ENCODE results near the gene IL3RA.
"Not testable (repeated sequence)": the region's sequence is repeated elsewhere in the genome, so short reads cannot be mapped to it uniquely, and the experiment has no call there.

IL3RA gene

GRCh38 chrX:1398431-1399340 is 62.1 kb downstream of the IL3RA start:
- DNase-seq: no peak

DNA sequence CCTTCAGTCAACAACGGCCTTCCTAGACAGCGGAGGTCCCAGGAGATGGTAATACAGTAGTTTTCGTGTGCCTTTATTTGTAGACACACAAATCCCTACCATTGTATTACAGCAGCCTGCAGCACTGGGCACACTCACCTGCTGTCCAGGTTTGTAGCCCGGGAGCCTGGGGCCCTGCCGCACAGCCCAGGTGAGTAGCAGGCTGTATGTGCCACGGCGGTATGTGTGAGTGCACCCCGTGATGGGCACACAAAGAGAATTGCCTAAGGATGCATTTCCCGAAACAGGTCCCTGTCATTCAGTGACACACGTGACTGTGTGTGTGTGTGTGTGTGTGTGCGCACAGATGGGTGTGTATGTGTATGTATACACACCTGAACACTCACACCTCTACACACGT is 63.5 kb downstream of the IL3RA start:
- DNase-seq: no peak

- DNase-seq: no peak
Measured at GRCh38 chrX:1400742-1401471, 64.3 kb downstream of the IL3RA start.

GRCh38 chrX:1401611-1402430 is 65.2 kb downstream of the IL3RA start:
- DNase-seq: no peak

DNA sequence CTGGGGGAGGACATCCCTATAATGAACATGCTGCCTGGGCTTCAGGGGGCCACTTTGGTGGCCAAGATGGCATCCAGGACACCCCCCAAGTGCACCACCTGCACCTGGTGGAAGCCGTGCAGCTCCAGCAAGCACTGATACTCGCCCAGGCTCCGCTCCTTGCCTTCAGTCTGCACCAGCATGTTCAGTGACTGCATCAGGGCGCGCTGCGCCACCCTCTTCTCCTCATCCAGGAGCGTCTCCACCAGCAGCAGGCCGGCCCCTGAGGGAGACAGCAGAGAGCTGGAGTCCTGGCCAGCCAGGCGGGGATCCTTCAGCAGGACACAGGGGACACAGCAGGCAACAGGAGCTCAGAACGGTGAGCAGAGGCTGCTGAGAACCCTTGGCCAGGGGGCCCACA is 66.6 kb downstream of the IL3RA start:
- no peak for DNase-seq

DNA sequence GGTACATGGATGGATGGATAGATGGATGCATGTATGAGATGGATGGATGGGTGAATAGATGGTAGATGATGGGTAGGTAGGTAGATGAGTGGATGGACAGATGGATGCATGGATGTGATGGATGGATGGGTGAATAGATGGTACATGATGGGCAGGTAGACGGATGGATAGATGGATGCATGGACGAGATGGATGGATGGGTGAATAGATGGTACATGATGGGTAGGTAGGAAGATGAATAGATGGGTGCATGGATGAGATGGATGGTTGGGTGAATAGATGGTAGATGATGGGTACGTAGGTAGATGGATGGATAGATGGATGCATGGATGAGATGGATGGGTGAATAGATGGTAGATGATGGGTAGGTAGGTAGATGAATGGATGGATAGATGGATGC is 67.3 kb downstream of the IL3RA start:
- DNase-seq: not testable (repeated sequence)

GRCh38 chrX:1405769-1406168 is 69.2 kb downstream of the IL3RA start:
- DNase-seq: not testable (repeated sequence)

DNA sequence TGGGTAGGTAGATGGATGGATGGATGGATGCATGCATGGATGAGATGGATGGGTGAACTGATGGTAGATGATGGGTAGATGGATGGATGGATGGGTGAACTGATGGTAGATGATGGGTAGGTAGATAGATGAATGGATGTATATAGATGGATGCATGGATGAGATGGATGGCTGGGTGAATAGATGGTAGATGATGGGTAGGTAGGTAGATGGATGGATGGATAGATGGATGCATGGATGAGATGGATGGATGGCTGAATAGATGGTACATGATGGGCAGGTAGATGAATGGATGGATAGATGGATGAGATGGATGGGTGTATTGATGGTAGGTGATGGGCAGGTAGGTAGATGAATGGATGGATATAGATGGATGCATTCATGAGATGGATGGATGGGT is 70.5 kb downstream of the IL3RA start:
- DNase-seq: no peak

GRCh38 chrX:1411326-1411725 is 74.7 kb downstream of the IL3RA start:
- no peak for DNase-seq

- no peak for DNase-seq
Measured at GRCh38 chrX:1412551-1413161, 76.1 kb downstream of the IL3RA start.

DNA sequence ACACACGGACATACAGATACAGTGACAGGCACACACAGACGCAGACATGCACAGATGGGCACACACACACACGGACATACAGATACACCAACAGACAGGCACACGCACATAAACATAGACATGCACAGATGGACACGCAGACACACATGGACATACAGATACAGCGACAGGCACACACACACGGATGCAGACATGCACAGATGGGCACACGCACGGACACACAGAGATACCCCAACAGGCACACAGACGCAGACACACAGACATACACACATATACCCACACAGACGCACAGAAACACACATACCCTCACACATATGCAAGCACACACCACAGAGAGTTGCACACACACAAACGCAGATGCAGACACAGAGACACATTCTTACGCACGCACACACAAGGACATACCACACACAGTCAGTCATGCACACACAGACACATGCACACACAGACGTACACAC is 79.8 kb downstream of the IL3RA start:
- no peak for DNase-seq

DNA sequence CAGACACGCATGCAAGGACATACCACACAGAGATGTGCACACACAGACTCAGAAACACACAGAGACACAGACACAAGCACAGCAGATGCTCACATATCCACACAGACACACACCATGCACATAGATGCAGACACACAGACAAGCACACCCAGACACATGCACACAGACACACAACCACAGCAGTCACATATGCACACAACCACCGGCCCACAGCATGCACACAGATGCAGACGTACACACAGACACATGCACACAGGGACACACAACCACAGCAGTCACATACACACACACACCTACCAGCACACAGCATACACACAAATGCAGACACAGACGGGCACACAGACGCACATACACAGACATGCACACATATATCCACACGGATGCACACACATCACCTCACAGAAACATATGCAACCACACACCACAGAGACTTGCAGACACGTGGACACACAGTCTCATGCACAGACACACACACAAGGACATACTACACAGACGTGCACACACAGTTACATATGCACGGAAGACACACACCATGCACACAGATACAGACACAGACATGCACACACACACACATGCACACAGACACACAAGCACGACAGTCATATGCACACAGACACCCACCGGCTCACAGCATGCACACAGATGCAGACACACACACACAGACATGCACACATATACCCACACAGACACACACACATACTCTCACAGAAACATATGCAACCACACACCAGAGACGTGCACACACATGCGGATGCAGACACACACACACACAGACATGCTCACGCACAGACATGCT is 80.6 kb downstream of the IL3RA start:
- DNase-seq: no peak

DNA sequence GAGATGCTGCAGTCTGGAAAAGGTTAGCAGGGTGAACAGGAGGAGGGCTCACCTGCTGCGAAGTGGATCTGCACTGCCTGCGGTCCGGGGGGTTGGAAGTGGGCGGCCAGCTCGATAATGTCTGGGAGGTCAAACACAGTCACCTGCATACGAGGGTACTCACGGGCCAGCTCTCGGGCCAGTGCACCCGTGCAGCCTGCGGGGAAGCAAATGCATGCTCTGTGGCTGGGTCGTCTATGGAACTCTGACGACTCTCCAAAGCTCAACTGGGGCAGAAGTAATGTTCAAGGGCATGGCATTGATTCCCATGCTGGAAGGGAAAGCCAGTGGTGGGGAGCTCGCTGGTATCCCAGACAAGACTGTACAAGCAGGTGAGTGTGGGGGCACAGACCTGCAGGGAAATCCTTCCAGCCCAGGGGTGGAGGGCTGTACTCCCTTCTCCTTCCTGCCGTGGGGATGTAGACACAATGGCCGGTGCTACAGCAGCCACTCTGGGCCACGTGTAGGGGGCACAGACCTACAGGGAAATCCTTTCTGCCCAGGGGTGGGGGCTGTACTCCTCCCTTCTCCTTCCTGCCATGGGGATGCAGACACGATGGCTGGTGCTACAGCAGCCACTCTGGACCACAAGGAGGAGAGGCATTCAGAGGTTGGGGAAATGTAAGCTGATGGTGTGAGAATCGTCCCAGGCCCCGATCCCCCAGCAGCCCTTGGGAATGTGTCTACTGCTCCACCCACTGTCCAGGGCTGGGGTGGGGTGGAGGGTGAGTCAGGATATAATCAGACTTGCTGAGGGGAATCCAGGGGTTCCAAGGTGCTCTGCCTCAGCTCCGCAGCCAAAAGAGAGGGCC is 81.6 kb downstream of the IL3RA start:
- no peak for DNase-seq

DNA sequence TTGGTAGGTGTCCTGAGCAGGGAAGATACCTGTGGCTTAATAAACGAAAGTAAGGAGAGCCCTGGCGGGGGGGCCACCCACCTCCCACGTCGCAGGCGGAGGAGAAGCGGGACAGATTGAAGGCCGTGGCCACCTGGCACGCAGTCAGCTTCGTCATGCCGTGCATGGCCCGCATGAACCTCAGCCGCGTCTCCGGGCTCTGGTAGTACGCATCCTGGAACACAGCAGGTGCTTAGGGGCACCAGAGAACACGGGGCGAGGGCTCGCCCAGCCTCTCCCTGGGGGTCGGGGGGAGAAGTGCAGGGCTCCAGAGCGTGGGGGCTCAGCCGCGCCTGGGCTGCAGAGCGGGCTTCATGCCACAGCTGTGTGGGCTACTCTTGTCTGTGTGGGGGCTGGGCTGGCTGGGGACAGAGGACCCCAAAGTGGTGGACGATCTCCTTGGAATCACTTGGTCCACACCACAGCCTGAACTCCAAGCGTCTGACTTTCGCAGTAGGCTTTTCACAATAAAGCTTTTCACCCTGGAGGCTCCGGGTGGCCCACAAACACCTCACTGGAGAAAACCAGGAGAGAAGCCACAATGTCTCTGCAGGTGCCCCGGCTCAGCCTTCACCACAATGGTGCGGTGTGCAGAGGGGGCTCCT is 82.4 kb downstream of the IL3RA start:
- DNase-seq: no peak

DNA sequence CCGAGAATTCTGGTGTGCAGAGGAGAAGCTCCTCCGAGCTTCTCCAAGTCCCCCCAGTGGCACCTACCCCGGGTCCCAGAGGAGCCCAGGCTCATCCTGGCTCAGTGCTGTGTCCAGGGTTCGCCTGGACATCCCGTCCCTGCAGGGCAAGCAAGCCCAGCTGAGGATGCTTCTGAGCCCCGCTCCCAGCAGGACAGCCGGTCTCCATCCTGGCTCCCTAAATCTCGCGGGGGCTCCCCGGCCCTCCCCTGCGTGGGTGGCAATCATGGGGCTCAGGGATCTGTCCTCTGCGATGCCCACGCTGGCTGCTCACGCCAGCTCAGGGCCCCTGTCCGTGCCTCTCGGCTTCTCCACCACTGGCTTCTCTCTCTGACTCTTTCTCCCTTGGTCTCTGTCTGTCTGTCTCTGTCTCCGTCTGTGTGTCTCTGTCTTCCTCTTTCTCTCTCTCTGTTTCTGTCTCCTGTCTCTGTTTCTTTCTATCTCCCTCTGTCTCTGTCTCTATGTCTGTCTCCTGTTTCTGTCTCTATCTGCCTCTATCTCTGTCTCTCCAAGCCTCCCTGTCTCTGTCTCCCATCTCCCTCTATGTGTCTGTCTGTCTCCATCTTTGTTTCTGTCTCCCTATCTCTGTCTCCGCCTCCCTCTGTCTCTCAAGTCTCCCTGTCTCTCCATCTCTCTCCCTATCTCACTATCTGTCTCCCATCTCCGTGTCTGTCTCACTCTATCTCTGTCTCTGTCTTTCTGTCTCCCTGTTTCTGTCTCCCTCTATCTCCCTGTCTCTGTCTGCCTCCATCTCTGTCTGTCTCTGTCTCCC is 83.2 kb downstream of the IL3RA start:
- DNase-seq: no peak

DNA sequence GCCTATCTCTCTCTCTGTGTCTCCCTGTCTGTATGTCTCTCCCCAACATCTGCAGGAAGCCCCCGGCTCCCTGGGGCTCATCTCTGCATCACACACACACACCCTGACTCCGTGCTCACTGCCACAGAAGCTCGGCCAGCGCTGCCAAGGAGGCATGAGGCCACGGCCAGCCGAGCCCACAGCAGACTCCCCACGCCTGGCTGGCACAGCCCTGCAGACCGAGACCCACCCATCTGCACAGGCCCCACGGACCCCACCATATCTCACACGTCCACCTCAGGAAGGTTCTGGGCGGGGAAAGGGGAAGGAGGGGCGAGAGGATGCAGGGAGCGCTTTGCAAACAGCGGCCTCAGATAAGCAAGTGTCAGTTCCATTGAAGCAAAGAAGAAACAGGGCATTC is 83.8 kb downstream of the IL3RA start:
- no peak for DNase-seq

DNA sequence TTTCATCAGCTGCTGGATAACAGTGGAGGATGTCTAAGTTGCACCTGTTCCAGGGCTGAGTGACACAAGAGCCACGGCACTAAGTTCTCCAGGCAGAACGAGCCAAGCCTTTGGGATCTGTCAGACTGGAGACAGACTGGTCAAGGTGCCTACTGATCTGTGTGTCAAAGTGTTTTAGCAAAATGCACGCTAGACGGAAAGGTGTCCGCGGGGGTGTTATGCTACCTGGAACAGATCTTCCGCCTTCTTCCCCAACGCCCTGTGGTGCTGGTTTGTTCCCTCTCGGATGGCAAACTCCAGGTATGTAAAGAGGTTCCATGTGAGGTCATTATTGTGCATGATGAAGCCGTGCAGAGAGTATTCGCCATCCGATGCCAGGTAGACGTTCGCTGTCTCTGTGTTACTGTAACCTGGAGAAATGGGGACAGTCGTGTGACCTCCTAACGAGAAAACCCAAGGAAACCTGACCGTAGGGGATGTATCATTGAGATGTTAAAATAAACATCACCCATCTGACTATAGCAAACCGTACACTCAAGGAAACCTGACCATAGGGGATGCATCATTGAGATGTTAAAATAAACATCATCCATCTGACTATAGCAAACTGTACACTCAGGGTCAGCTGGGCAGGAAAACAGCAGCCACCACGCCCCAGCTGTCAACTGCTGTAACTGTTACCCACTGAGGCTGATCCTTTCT is 85.0 kb downstream of the IL3RA start:
- DNase-seq: no peak

GRCh38 chrX:1422135-1422465 is 85.5 kb downstream of the IL3RA start:
- DNase-seq: no peak

Measured in hypothalamus (tissue), 51 donors.